Stimulated activated CD4-positive, alpha-beta T cell treated with anti-CD3 and anti-CD28 coated beads, Interleukin-12 subunit alpha, Interleukin-12 subunit beta, amount 100 ng/mL, for 4 hours (primary cell): Measurements from ENCODE around the gene VAMP2.

ENCODE experiments used
- DNase-seq: peaks from one replicate; pipeline ENCODE4 v3.0.0-alpha.2; 2020

VAMP2 gene

GRCh38 chr17:8162233-8162996 is at the start of gene VAMP2:
Gene VAMP2 (minus strand): TSS chr17:8162948. CDS start chr17:8162879, 69 bp downstream.
- peak; percentile 80 for DNase-seq

GRCh38 chr17:8210761-8211458 is 48.2 kb upstream of the VAMP2 start:
- peak; percentile 21 for DNase-seq

DNA sequence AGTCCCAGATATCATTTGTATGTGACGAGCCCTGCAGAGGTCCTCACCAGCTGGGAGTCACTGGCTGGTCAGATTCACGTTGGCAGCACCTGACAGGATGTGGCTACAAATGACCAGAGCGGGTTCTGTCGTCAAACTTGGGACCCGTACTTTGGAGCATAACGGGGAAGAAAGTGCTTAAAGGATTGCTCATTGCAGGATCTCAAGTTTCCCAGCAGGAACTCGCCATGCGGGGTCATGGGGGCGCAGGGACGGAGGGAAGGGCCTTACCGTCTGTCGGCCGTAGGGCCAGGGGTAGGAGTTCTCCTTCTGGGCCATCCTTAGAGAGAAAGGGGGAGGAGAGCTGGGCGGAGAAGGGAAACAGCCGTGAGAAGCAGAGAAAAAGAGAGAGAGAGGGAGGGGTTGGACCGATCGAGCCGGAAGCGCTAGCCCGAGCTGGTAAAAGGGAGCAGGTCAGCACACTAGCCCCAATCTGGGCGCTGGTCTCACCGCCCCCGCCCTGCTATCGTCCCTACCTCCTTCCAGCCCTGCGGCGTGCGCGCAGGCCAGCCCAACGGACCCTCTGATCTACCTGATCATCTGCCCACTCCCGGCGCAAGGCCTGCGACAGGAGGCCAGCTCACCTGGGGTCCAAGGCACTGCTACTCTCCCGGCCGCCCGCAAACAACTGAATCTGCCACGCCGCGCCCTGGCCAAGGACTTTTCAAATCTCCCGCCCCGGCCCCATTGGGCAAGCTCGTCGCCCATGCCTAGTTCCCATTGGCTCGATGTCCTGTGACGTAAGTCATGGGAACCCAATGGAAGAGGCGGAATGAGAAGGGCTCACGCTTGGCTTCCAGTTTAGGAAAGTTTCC is 47.4 kb upstream of the VAMP2 start, which contains the start of gene AURKB:
Gene AURKB (minus strand): TSS at position 669 of the 854 bp plus-strand sequence. CDS start 351 bp downstream, at position 318.
- peak; percentile 87 for DNase-seq

DNA sequence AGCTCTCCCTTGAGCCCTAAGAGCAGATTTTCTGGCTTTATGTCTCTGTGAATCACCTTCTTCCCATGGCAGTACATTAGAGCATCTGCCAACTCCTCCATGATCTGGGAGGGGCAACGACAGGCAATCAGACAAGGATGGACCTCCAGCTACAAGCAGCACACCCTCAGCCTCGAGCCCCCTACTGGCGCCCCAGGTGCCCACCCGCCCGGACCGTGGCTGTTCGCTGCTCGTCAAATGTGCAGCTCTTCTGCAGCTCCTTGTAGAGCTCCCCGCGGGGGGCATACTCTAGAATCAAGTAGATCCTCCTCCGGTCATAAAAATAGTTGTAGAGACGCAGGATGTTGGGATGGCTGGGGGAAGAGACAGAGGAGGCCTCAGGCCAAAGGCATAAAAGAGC is 43.8 kb upstream of the VAMP2 start:
- DNase-seq = no peak

DNA sequence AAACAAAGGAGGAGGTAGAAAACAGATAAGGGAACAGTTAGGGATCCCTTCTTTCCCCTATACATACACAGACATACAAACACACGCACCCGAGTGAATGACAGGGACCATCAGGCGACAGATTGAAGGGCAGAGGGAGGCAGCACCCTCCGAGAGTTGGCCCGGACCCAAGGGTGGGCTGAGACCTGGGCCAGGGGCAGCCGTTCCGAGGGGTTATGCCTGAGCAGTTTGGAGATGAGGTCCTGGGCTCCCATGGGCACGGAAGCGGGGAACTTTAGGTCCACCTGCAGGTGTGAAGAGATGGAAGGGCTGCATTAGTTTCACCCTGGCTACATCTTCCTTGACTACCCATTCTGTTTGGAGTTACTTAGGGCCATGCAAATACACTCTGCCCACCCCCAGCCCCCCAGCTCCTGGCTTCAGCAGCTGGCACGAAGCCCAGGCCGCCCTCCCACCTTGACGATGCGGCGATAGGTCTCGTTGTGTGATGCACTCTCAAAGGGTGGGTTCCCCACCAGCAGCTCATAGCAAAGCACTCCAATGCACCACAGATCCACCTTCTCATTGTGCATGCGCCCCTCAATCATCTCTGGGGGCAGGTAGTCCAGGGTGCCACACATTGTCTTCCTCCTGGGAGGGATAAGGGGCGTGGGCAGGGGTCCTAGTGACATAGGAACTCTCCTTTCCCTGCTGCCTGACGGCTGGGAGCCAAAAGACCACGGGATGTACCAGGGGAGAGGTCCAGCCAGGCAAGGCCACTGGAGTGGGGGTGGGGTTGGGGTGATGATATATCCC is 42.2 kb upstream of the VAMP2 start:
- DNase-seq = no peak

DNA sequence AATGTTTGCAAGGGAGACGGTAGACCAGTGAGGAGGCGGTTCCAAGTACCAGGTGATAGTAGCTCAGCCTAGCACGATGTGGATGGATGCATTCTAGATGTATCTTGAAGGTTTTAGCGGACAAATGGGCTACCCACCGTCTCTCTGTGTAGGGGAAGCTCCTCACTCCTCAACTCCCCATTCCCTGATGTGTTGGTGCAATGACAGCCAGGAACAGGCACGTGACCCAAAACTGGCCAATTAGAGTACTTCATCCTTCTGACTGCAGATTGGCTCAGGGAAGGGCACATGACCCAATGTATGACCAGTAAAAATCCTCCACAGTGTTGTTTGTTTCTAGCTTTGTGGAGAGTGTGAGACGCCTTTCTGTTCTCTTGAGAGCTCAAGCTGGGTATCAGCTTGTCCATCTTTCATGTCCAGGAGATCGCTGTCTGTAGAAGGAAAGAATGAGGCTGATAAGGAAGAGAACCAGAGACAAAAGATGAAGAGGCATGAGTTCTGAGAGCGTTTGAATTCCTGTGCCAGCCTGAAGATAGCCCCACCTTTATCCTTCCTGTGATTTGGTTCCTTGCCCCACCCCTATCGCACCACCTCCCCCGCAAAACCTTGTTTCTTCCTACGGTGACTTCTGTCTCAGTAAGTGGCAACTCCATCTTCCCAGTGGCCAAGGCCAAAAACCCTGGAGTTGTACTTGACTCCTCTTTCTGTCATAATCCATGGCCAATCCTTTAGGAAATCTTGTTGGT is 29.5 kb upstream of the VAMP2 start:
- DNase-seq = no peak

DNA sequence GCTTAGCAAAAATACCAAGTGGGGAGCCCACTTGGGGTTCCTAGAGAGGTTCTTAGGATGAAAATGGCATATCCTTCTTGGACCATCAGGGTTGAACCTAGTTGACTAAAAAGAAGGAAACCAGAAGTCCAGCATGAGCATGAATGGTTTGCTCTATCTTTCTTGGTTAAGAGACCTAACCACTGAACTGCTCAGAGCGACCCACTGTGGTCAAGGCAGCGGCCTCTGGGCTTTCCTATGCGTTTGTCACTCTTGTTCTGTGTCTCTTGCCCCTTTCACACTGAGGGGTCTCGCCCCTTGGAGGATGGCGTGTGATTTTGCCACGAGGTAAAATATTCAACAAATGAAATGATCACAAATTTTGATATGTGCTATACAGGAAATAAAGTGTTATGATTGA is 27.8 kb upstream of the VAMP2 start:
- DNase-seq = no peak

GRCh38 chr17:8189711-8190477 is 27.1 kb upstream of the VAMP2 start, which contains the start of gene BORCS6:
Gene BORCS6 (minus strand): TSS chr17:8190180. CDS start chr17:8190140, 40 bp downstream.
- DNase-seq = peak; percentile 88

- no peak for DNase-seq
Observed at GRCh38 chr17:8189041-8189710, 26.4 kb upstream of the VAMP2 start.

DNA sequence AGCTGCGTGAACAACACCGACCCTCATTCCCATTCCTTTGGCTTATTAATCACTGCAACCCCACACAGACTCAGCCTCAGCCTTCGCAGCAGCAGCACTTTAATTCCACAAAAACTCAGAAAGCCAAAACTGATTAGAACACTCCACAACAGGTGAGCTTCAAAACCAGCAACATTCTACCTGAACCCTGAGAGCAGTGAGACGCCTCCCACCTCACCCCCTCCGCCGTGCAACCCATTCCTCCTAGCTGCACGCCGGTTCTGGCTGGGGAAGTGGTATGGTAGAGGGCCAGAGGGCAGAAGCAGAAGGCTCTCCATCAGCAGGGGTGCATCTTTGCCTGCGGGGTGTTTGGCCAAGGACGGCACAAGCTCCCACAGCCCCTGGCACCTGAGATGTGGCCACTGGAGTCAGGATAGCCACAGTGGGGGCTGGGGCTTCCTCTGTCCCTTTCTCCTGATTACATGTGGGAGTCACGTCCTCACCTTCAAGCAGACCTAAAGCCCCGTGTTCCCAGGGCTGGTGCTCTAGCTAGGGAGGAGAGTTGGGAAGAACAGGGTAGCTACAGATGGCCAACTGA is 25.6 kb upstream of the VAMP2 start:
- no peak for DNase-seq

- DNase-seq = peak; percentile 93
Observed at GRCh38 chr17:8187517-8188262, 24.9 kb upstream of the VAMP2 start.

- peak; percentile 98 for DNase-seq
Observed at GRCh38 chr17:8186787-8187516, 24.2 kb upstream of the VAMP2 start.

GRCh38 chr17:8186446-8186786 is 23.7 kb upstream of the VAMP2 start:
- no peak for DNase-seq

GRCh38 chr17:8185582-8186445 is 23.1 kb upstream of the VAMP2 start:
- DNase-seq = peak; percentile 97

GRCh38 chr17:8176998-8177731 is 14.4 kb upstream of the VAMP2 start:
- no peak for DNase-seq

DNA sequence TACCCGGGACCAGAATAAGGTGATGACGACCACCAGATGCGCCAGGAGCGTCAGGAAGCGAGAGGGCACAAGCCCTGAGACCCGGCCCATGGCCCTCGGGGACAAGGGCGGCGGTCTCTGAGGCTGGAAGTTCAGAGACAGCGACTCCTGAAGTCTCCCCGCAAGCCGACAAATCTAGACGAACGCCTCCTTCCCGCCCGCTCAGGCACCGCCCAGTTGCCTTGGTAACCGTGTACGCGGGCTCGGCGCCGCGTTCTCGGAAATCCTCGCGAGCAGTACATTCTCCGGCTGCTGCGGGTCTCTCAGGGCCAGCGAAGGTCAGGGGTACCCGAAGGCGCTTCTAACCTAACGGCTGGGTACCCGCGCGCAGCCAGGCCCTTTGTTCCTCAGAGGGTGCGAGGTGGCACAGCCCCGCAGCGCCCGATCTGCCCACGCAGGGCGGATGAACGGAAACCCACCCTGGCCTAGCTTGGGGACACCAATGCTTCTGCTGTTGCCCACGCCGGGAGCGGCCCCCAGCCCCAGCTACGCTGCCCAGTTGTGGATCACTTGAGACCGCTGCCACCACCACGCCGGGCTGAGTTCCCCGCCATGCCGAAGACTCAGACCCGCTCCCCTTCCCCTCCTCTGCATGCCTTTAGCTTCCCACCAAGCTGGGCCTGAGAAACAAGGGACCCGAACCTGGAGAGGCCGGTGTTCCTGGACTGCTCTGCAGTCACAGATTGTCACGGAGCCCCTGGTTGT is 13.6 kb upstream of the VAMP2 start, which contains the start of gene TMEM107:
Gene TMEM107 (minus strand): TSS at position 184 of the 744 bp plus-strand sequence. CDS start 94 bp downstream, at position 90.
- peak; percentile 80 for DNase-seq
